WTC11 (cell line): ENCODE results near the gene KRTAP10-2.

Source experiments
- AR ChIP-seq: fragments of 250-450 bp; sonication (Bioruptor Pico); IDR thresholded peaks from 2 replicates; pipeline ENCODE4 v1.9.0; 2021; ENCODE audit warnings: mild to moderate bottlenecking
- ATF1 ChIP-seq: sonication (generic); formaldehyde crosslinking; IDR thresholded peaks from 2 replicates; pipeline ENCODE4 v1.8.1; 2023; ENCODE audit warnings: mild to moderate bottlenecking, moderate library complexity, missing genetic modification reagents
- CBFB ChIP-seq: sonication (generic); formaldehyde crosslinking; IDR thresholded peaks from 2 replicates; pipeline ENCODE4 v1.8.1; 2022; ENCODE audit warnings: mild to moderate bottlenecking, low read depth, missing genetic modification reagents
- CTCF ChIP-seq: fragments of 200-600 bp; IDR thresholded peaks from 2 replicates; pipeline ENCODE4 v1.8.0; 2022; ENCODE audit warnings: antibody characterized with exemption
- JUN ChIP-seq: sonication (generic); formaldehyde crosslinking; IDR thresholded peaks from 2 replicates; pipeline ENCODE4 v1.8.0; 2023; ENCODE audit warnings: mild to moderate bottlenecking, missing genetic modification reagents
- MLX ChIP-seq: sonication (generic); formaldehyde crosslinking; IDR thresholded peaks from 2 replicates; pipeline ENCODE4 v1.8.1; 2023; ENCODE audit warnings: mild to moderate bottlenecking, missing genetic modification reagents, moderate library complexity
- NR2C2 ChIP-seq: sonication (generic); formaldehyde crosslinking; IDR thresholded peaks from 2 replicates; pipeline ENCODE4 v1.8.0; 2022; ENCODE audit warnings: mild to moderate bottlenecking, missing genetic modification reagents
- SMAD3 ChIP-seq: sonication (generic); formaldehyde crosslinking; IDR thresholded peaks from 2 replicates; pipeline ENCODE4 v1.8.0; 2022; ENCODE audit warnings: missing genetic modification reagents, mild to moderate bottlenecking, borderline replicate concordance
- TEAD1 ChIP-seq: sonication (generic); formaldehyde crosslinking; IDR thresholded peaks from 2 replicates; pipeline ENCODE4 v1.8.0; 2022; ENCODE audit warnings: mild to moderate bottlenecking, missing genetic modification reagents
- TP53 ChIP-seq: sonication (generic); formaldehyde crosslinking; IDR thresholded peaks from 2 replicates; pipeline ENCODE4 v1.8.1; 2023; ENCODE audit warnings: mild to moderate bottlenecking, missing genetic modification reagents
- ZNF263 ChIP-seq: sonication (generic); formaldehyde crosslinking; IDR thresholded peaks from 2 replicates; pipeline ENCODE4 v1.8.1; 2022; ENCODE audit warnings: low read depth, mild to moderate bottlenecking, moderate library complexity, missing genetic modification reagents
- TF ChIP-seq, protein P1 (sequence below): sonication (generic); formaldehyde crosslinking; IDR thresholded peaks from 2 replicates; pipeline ENCODE4 v1.8.0; 2023; ENCODE audit warnings: missing genetic modification reagents, mild to moderate bottlenecking, borderline replicate concordance
- TF ChIP-seq, protein P2 (sequence below): sonication (generic); formaldehyde crosslinking; IDR thresholded peaks from 2 replicates; pipeline ENCODE4 v1.8.1; 2023; ENCODE audit warnings: mild to moderate bottlenecking, missing genetic modification reagents, borderline replicate concordance

- TF ChIP-seq CTCF (no peak), SMAD3 (CRISPR knock-in tag) (no peak), NR2C2 (no peak), JUN (CRISPR knock-in tag) (no peak), AR (CRISPR knock-in tag) (no peak), MLX (CRISPR knock-in tag) (no peak), TP53 (CRISPR knock-in tag) (no peak), ATF1 (CRISPR knock-in tag) (no peak), TEAD1 (CRISPR knock-in tag) (no peak), CBFB (no peak), ZNF263 (CRISPR knock-in tag) (no peak)
- TF ChIP-seq, protein P1, sequence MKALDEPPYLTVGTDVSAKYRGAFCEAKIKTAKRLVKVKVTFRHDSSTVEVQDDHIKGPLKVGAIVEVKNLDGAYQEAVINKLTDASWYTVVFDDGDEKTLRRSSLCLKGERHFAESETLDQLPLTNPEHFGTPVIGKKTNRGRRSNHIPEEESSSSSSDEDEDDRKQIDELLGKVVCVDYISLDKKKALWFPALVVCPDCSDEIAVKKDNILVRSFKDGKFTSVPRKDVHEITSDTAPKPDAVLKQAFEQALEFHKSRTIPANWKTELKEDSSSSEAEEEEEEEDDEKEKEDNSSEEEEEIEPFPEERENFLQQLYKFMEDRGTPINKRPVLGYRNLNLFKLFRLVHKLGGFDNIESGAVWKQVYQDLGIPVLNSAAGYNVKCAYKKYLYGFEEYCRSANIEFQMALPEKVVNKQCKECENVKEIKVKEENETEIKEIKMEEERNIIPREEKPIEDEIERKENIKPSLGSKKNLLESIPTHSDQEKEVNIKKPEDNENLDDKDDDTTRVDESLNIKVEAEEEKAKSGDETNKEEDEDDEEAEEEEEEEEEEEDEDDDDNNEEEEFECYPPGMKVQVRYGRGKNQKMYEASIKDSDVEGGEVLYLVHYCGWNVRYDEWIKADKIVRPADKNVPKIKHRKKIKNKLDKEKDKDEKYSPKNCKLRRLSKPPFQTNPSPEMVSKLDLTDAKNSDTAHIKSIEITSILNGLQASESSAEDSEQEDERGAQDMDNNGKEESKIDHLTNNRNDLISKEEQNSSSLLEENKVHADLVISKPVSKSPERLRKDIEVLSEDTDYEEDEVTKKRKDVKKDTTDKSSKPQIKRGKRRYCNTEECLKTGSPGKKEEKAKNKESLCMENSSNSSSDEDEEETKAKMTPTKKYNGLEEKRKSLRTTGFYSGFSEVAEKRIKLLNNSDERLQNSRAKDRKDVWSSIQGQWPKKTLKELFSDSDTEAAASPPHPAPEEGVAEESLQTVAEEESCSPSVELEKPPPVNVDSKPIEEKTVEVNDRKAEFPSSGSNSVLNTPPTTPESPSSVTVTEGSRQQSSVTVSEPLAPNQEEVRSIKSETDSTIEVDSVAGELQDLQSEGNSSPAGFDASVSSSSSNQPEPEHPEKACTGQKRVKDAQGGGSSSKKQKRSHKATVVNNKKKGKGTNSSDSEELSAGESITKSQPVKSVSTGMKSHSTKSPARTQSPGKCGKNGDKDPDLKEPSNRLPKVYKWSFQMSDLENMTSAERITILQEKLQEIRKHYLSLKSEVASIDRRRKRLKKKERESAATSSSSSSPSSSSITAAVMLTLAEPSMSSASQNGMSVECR (CRISPR knock-in tag), result no peak
- TF ChIP-seq, protein P2, sequence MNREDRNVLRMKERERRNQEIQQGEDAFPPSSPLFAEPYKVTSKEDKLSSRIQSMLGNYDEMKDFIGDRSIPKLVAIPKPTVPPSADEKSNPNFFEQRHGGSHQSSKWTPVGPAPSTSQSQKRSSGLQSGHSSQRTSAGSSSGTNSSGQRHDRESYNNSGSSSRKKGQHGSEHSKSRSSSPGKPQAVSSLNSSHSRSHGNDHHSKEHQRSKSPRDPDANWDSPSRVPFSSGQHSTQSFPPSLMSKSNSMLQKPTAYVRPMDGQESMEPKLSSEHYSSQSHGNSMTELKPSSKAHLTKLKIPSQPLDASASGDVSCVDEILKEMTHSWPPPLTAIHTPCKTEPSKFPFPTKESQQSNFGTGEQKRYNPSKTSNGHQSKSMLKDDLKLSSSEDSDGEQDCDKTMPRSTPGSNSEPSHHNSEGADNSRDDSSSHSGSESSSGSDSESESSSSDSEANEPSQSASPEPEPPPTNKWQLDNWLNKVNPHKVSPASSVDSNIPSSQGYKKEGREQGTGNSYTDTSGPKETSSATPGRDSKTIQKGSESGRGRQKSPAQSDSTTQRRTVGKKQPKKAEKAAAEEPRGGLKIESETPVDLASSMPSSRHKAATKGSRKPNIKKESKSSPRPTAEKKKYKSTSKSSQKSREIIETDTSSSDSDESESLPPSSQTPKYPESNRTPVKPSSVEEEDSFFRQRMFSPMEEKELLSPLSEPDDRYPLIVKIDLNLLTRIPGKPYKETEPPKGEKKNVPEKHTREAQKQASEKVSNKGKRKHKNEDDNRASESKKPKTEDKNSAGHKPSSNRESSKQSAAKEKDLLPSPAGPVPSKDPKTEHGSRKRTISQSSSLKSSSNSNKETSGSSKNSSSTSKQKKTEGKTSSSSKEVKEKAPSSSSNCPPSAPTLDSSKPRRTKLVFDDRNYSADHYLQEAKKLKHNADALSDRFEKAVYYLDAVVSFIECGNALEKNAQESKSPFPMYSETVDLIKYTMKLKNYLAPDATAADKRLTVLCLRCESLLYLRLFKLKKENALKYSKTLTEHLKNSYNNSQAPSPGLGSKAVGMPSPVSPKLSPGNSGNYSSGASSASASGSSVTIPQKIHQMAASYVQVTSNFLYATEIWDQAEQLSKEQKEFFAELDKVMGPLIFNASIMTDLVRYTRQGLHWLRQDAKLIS (CRISPR knock-in tag), result no peak
These were observed 39.0 kb upstream of the KRTAP10-2 start for GRCh38 chr21:44590311-44590721.
